Measurements from ENCODE around the gene RNF20.

GRCh38 chr9:101509572-101509971, 24.1 kb upstream of the RNF20 start:
- TF ChIP-seq ZC3H10 (CRISPR knock-in tag; IDR thresholded peaks at IDR 0.05): no peak
- TF ChIP-seq, protein P1, sequence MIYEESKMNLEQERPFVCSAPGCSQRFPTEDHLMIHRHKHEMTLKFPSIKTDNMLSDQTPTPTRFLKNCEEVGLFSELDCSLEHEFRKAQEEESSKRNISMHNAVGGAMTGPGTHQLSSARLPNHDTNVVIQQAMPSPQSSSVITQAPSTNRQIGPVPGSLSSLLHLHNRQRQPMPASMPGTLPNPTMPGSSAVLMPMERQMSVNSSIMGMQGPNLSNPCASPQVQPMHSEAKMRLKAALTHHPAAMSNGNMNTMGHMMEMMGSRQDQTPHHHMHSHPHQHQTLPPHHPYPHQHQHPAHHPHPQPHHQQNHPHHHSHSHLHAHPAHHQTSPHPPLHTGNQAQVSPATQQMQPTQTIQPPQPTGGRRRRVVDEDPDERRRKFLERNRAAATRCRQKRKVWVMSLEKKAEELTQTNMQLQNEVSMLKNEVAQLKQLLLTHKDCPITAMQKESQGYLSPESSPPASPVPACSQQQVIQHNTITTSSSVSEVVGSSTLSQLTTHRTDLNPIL (CRISPR knock-in tag; IDR thresholded peaks at IDR 0.05; ENCODE audit: low read depth): no peak
- TF ChIP-seq, protein P2, sequence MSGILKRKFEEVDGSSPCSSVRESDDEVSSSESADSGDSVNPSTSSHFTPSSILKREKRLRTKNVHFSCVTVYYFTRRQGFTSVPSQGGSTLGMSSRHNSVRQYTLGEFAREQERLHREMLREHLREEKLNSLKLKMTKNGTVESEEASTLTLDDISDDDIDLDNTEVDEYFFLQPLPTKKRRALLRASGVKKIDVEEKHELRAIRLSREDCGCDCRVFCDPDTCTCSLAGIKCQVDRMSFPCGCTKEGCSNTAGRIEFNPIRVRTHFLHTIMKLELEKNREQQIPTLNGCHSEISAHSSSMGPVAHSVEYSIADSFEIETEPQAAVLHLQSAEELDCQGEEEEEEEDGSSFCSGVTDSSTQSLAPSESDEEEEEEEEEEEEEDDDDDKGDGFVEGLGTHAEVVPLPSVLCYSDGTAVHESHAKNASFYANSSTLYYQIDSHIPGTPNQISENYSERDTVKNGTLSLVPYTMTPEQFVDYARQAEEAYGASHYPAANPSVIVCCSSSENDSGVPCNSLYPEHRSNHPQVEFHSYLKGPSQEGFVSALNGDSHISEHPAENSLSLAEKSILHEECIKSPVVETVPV (CRISPR knock-in tag; IDR thresholded peaks at IDR 0.05): no peak
- no peak for TF ChIP-seq PATZ1 (CRISPR knock-in tag; IDR thresholded peaks at IDR 0.05; ENCODE audit: borderline replicate concordance)
